ENCODE results near the gene PPP1R14B. TPM values are rescaled to one million over a fixed set of nuclear protein-coding genes. Genes with fewer than 3 reads are reported as not detected.
A peak's percentile ranks its signal among the peaks of the same experiment; 100 is the strongest.

Gene PPP1R14B
- total and polyA plus RNA-seq, 2 of the 13 experiments (the other 11 are each of a cell fraction or from before 2014, with no cell fraction given) = 110 to 148 TPM

- TF ChIP-seq SP140L (CRISPR knock-in tag; IDR thresholded peaks at IDR 0.05; ENCODE audit: borderline replicate concordance) (no peak), NKX3-1 (CRISPR knock-in tag; IDR thresholded peaks at IDR 0.05) (no peak), DRAP1 (CRISPR knock-in tag; IDR thresholded peaks at IDR 0.05) (no peak), ZNF546 (CRISPR knock-in tag; conservative IDR thresholded peaks at IDR 0.05) (no peak), TBX2 (CRISPR knock-in tag; IDR thresholded peaks at IDR 0.05; ENCODE audit: borderline replicate concordance) (peak; percentile 45; the same call in 1 of the 2 replicates), GLMP (CRISPR knock-in tag; IDR thresholded peaks at IDR 0.05; ENCODE audit: borderline replicate concordance) (no peak), FOXO1 (CRISPR knock-in tag; IDR thresholded peaks at IDR 0.05) (peak; percentile 43; the same call in 1 of the 2 replicates), ZNF597 (CRISPR knock-in tag; IDR thresholded peaks at IDR 0.05) (no peak), ZNF383 (CRISPR knock-in tag; IDR thresholded peaks at IDR 0.05; ENCODE audit: borderline replicate concordance) (no peak), ZNF510 (CRISPR knock-in tag; IDR thresholded peaks at IDR 0.05; ENCODE audit: low read depth) (no peak), RAD51 (IDR thresholded peaks at IDR 0.05; ENCODE audit: borderline replicate concordance) (no peak), ZFX (CRISPR knock-in tag; IDR thresholded peaks at IDR 0.05; ENCODE audit: low read depth) (peak; percentile 52; the same call in 1 of the 2 replicates), TP53 (CRISPR knock-in tag; conservative IDR thresholded peaks at IDR 0.05) (no peak), MAFF (IDR thresholded peaks at IDR 0.05; ENCODE audit: low read depth, low read length) (no peak), ZNF12 (CRISPR knock-in tag; IDR thresholded peaks at IDR 0.05) (no peak), GTF3A (CRISPR knock-in tag; conservative IDR thresholded peaks at IDR 0.05) (no peak), BCLAF1 (IDR thresholded peaks at IDR 0.05) (no peak), BCL6 (CRISPR knock-in tag; IDR thresholded peaks at IDR 0.05) (peak; percentile 66), DNMT1 (CRISPR knock-in tag; IDR thresholded peaks at IDR 0.05) (no peak), TRIM24 (CRISPR knock-in tag; IDR thresholded peaks at IDR 0.05) (no peak), MXD4 (CRISPR knock-in tag; IDR thresholded peaks at IDR 0.05) (no peak), ZNF367 (CRISPR knock-in tag; IDR thresholded peaks at IDR 0.05; ENCODE audit: borderline replicate concordance) (no peak), KDM2A (CRISPR knock-in tag; IDR thresholded peaks at IDR 0.05; ENCODE audit: borderline replicate concordance, low read depth) (no peak), RNF219 (CRISPR knock-in tag; IDR thresholded peaks at IDR 0.05) (no peak)
Observed at GRCh38 chr11:64218628-64219353, 28.0 kb downstream of the PPP1R14B start (continued).

Measured in HepG2 (cell line).